HG02840 (cell line): Measurements from ENCODE around the gene ODF4.
A peak's percentile ranks its signal among the peaks of the same experiment; 100 is the strongest.
"Not testable (repeated sequence)": the region's sequence is repeated elsewhere in the genome, so short reads cannot be mapped to it uniquely, and the experiment has no call there.

Experiments used
- ATAC-seq: cut with Tn5 transposase; IDR thresholded peaks from one replicate; pipeline ENCODE4 v1.9.1; 2021; ENCODE audit warnings: mild to moderate bottlenecking, moderate library complexity, moderate number of reproducible peaks; ENCODE audit not compliant: unreplicated experiment, low FRiP score

Gene ODF4

GRCh38 chr17:8365143-8365542 lies 25.5 kb downstream of the ODF4 start:
- ATAC-seq: no peak

- no peak for ATAC-seq
These were observed 26.6 kb downstream of the ODF4 start for GRCh38 chr17:8366231-8366630.

- ATAC-seq: no peak
These were observed 28.6 kb downstream of the ODF4 start for GRCh38 chr17:8368193-8368592.

- no peak for ATAC-seq
These were observed 30.3 kb downstream of the ODF4 start for GRCh38 chr17:8369944-8370343.

GRCh38 chr17:8371786-8372185 lies 32.1 kb downstream of the ODF4 start:
- ATAC-seq: no peak

GRCh38 chr17:8372422-8372821 lies 32.8 kb downstream of the ODF4 start:
- ATAC-seq: no peak

- not testable (repeated sequence) for ATAC-seq
These were observed 34.2 kb downstream of the ODF4 start for GRCh38 chr17:8373856-8374255.

GRCh38 chr17:8375738-8376259 lies 36.2 kb downstream of the ODF4 start:
- ATAC-seq: no peak

GRCh38 chr17:8376271-8377067 lies 36.8 kb downstream of the ODF4 start, which contains the start of gene KRABD2:
Gene KRABD2 (minus strand): TSS chr17:8376704.
- ATAC-seq: peak; percentile 75

GRCh38 chr17:8377422-8377821 lies 37.8 kb downstream of the ODF4 start:
- no peak for ATAC-seq

- not testable (repeated sequence) for ATAC-seq
These were observed 38.5 kb downstream of the ODF4 start for GRCh38 chr17:8378117-8378516.

- no peak for ATAC-seq
These were observed 40.4 kb downstream of the ODF4 start for GRCh38 chr17:8380049-8380448.

- no peak for ATAC-seq
These were observed 42.6 kb downstream of the ODF4 start for GRCh38 chr17:8382052-8382879.

- ATAC-seq: no peak
These were observed 43.2 kb downstream of the ODF4 start for GRCh38 chr17:8382880-8383142.

GRCh38 chr17:8383143-8383822 lies 43.6 kb downstream of the ODF4 start, which contains the start of gene RPL26:
Gene RPL26 (minus strand): TSS chr17:8383193. CDS start chr17:8382310, 883 bp downstream.
- ATAC-seq: peak; percentile 92

GRCh38 chr17:8384801-8385378 lies 45.2 kb downstream of the ODF4 start:
- ATAC-seq: no peak

- ATAC-seq: no peak
These were observed 47.2 kb downstream of the ODF4 start for GRCh38 chr17:8386841-8387240.

- ATAC-seq: no peak
These were observed 48.4 kb downstream of the ODF4 start for GRCh38 chr17:8387914-8388651.

GRCh38 chr17:8391711-8392110 lies 52.1 kb downstream of the ODF4 start:
- ATAC-seq: no peak

- no peak for ATAC-seq
These were observed 52.6 kb downstream of the ODF4 start for GRCh38 chr17:8392274-8392673.
